Measurements from ENCODE around the gene MVB12B. TPM values are rescaled to one million over a fixed set of nuclear protein-coding genes. Genes with fewer than 3 reads are reported as not detected.

The MVB12B gene
- total and polyA plus RNA-seq, 2 of the 4 experiments (the other 2 are of a cell fraction), result 2.0 to 4.0 TPM

- H2AK9ac ChIP-seq (replicated peaks; ENCODE audit: low read depth, low read length, poor library complexity), result no peak overlapping the region
- no peaks in the 10 kb centered on the region for H3K36me3 ChIP-seq (ENCODE audit: control insufficient read depth, insufficient read depth, low read length)
- dilution Hi-C loops (cut with HindIII; ENCODE audit: low sequenced_read_pairs, unreplicated experiment), result no loop called here
- in situ Hi-C loops (cut with MboI; ENCODE audit: low sequenced_read_pairs), result no loop called here
- no peak overlapping the region for H2BK120ac ChIP-seq (ENCODE audit: low read depth, low read length)
- ATAC-seq (ENCODE audit: low read depth), result no peak
- no peak overlapping the region for H3K14ac ChIP-seq (replicated peaks; ENCODE audit: low read depth, low read length)
- H3K4me3 ChIP-seq (ENCODE audit: insufficient read depth, low read depth, low read length), result no peak overlapping the region
- intact Hi-C loops (cut with micrococcal nuclease), result no loop called here
- no peak overlapping the region for H2AK5ac ChIP-seq (ENCODE audit: low read depth, low read length)
- ChIA-PET POLR2A (ENCODE audit: unreplicated experiment) (no interaction called here), CTCF (no interaction called here)
- H4K20me1 ChIP-seq (ENCODE audit: insufficient read depth, low read length), result no peaks in the 10 kb centered on the region
- H3K23ac ChIP-seq (ENCODE audit: low read depth, low read length), result no peak overlapping the region
- no peak overlapping the region for H3K56ac ChIP-seq (ENCODE audit: extremely low read depth, insufficient read depth, low read length)
- no peak overlapping the region for H3K4ac ChIP-seq (ENCODE audit: low read depth, low read length)
- TF ChIP-seq POLR2A (IDR thresholded peaks at IDR 0.05; ENCODE audit: low read depth, low read length) (no peak), FOS (IDR thresholded peaks at IDR 0.05; ENCODE audit: low read depth, low read length) (no peak), RAD21 (IDR thresholded peaks at IDR 0.05; ENCODE audit: low read length) (no peak), SMC3 (IDR thresholded peaks at IDR 0.05; ENCODE audit: low read depth, low read length) (no peak), CHD1 (IDR thresholded peaks at IDR 0.05; ENCODE audit: low read depth, low read length) (no peak), CEBPB (IDR thresholded peaks at IDR 0.05; ENCODE audit: low read depth, low read length) (no peak)
- TF ChIP-seq, protein P1, sequence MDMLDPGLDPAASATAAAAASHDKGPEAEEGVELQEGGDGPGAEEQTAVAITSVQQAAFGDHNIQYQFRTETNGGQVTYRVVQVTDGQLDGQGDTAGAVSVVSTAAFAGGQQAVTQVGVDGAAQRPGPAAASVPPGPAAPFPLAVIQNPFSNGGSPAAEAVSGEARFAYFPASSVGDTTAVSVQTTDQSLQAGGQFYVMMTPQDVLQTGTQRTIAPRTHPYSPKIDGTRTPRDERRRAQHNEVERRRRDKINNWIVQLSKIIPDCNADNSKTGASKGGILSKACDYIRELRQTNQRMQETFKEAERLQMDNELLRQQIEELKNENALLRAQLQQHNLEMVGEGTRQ (IDR thresholded peaks at IDR 0.05; ENCODE audit: low read depth, low read length), result no peak
- no peak overlapping the region for H3K18ac ChIP-seq (ENCODE audit: low read depth, low read length)
- no peak overlapping the region for H3K27ac ChIP-seq (ENCODE audit: insufficient read depth, low read length)
- no TSS peak for BruUV-seq (replicated peaks)
- no peaks in the 10 kb centered on the region for H3K9me3 ChIP-seq (ENCODE audit: control insufficient read depth, insufficient read depth, low read length)
- H2BK15ac ChIP-seq (ENCODE audit: low read depth, low read length), result no peak overlapping the region
- H2BK20ac ChIP-seq (ENCODE audit: low read depth, low read length), result no peak overlapping the region
- H2AFZ ChIP-seq (replicated peaks; ENCODE audit: low read length, poor library complexity), result no peak overlapping the region
- no peaks in the 10 kb centered on the region; the same call in 1 of the 2 replicates for H3K4me1 ChIP-seq (ENCODE audit: control insufficient read depth, insufficient read depth, low read length)
- no peak overlapping the region for H3K4me2 ChIP-seq (ENCODE audit: low read depth, low read length)
- no peak overlapping the region for H2BK5ac ChIP-seq (ENCODE audit: low read depth, low read length, poor library complexity, severe bottlenecking)
- no peak for DNase-seq
- no peak overlapping the region for H4K8ac ChIP-seq (ENCODE audit: low read depth in 2 of 2, low read length in 2 of 2)
- no peak overlapping the region for H4K91ac ChIP-seq (ENCODE audit: insufficient read depth, low read depth, low read length)
- H3K9ac ChIP-seq (ENCODE audit: low read depth, low read length), result no peak overlapping the region
- H4K5ac ChIP-seq (ENCODE audit: low read depth, low read length), result no peak overlapping the region
- H3K79me1 ChIP-seq (ENCODE audit: low read depth in 1 of 2, low read length in 2 of 2), result no peaks in the 10 kb centered on the region
- peaks cover 79% of the 10 kb centered on the region for H3K27me3 ChIP-seq (ENCODE audit: control insufficient read depth, insufficient read depth, low read length)
- no peaks in the 10 kb centered on the region for H3K9me1 ChIP-seq (ENCODE audit: insufficient read depth, low read length)
- 80% methylated on average over 1 of the region's 10 CpGs; no CpG with 5 or more reads in 1 of the 2 experiments for WGBS, 2 experiments (ENCODE audit: extremely low coverage in 2 of 2, insufficient read length in 1 of 2)
Measured at GRCh38 chr9:126531035-126531571, 204.5 kb downstream of the MVB12B start.
